Mammary epithelial cell (primary cell): ENCODE data around the gene TNRC6A.

Experiments
- CTCF ChIP-seq, 2 donors: IDR thresholded peaks in 1 of 2; conservative IDR thresholded peaks in 1 of 2; 2 replicates each; pipeline ENCODE4 v1.5.1; 2011 to 2012; ENCODE audit warnings: inconsistent platforms in 2 of 2, low read length in 2 of 2, mild to moderate bottlenecking in 2 of 2, control low read depth in 1 of 2, low read depth in 1 of 2; ENCODE audit not compliant: insufficient read depth in 1 of 2; ENCODE audit errors: extremely low read depth in 1 of 2
- EZH2 ChIP-seq: IDR thresholded peaks from 2 replicates; pipeline ENCODE4 v1.6.1; 2012; ENCODE audit warnings: low read length, inconsistent platforms, borderline replicate concordance

- TF ChIP-seq CTCF (conservative IDR thresholded peaks at IDR 0.05 in 1 of 2, IDR thresholded peaks at IDR 0.05 in 1 of 2; ENCODE audit: extremely low read depth in 1 of 2, insufficient read depth in 1 of 2, low read depth in 1 of 2, low read length in 2 of 2) (no peak), EZH2 (no peak)
Observed at GRCh38 chr16:24773771-24774427, 44.4 kb downstream of the TNRC6A start.
